ENCODE measurements around the gene OS9. TPM values are rescaled to one million over a fixed set of nuclear protein-coding genes. Genes with fewer than 3 reads are reported as not detected.

Gene OS9
- total and polyA plus RNA-seq, 9 of the 15 experiments (the other 6 are each of a cell fraction or from before 2014, with no cell fraction given): 4.6 to 105 (median 89.5) TPM

DNA sequence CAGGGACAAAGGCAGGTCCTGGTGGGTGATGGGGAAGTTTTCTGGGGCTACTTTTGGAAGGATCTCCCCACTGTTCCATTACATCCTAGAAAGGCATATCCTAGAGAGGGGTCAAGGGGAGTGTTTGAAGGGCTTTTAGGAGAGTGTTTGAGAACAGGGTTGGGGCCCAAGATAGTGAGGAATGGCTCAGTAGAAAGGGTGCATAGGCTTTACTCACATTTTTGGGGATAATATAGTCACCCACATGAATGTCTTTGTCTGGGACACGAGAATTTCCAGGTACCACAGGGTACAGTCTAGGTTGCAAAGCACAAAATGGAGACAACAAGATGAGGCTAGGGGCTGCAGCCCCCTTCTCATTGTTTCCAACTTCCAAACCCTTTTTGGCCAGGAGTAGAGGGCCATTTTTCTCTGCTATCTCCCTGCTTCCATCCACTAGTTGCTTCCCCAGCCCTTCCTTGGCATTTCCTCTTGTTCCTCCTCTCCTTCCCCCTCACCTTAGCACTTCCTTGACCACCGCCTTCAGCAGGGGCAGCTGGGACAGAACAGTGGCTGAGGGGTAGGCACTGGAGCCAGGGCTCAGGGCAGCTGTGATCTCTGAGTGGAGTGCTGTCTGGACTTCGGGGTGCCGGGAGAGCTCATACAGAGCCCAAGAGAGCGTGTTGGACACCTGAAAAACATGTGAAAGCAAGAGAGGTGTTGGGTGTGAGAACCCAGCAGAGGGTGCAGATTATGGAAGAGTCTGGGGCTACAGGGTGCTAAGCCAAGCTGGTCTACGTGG is 70.1 kb downstream of the OS9 start (continued):
- TF ChIP-seq, protein P1, sequence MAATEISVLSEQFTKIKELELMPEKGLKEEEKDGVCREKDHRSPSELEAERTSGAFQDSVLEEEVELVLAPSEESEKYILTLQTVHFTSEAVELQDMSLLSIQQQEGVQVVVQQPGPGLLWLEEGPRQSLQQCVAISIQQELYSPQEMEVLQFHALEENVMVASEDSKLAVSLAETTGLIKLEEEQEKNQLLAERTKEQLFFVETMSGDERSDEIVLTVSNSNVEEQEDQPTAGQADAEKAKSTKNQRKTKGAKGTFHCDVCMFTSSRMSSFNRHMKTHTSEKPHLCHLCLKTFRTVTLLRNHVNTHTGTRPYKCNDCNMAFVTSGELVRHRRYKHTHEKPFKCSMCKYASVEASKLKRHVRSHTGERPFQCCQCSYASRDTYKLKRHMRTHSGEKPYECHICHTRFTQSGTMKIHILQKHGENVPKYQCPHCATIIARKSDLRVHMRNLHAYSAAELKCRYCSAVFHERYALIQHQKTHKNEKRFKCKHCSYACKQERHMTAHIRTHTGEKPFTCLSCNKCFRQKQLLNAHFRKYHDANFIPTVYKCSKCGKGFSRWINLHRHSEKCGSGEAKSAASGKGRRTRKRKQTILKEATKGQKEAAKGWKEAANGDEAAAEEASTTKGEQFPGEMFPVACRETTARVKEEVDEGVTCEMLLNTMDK (IDR thresholded peaks at IDR 0.05; ENCODE audit: borderline replicate concordance, insufficient read depth, low read depth, low read length, poor library complexity, severe bottlenecking): no peak
- TF ChIP-seq, protein P2, sequence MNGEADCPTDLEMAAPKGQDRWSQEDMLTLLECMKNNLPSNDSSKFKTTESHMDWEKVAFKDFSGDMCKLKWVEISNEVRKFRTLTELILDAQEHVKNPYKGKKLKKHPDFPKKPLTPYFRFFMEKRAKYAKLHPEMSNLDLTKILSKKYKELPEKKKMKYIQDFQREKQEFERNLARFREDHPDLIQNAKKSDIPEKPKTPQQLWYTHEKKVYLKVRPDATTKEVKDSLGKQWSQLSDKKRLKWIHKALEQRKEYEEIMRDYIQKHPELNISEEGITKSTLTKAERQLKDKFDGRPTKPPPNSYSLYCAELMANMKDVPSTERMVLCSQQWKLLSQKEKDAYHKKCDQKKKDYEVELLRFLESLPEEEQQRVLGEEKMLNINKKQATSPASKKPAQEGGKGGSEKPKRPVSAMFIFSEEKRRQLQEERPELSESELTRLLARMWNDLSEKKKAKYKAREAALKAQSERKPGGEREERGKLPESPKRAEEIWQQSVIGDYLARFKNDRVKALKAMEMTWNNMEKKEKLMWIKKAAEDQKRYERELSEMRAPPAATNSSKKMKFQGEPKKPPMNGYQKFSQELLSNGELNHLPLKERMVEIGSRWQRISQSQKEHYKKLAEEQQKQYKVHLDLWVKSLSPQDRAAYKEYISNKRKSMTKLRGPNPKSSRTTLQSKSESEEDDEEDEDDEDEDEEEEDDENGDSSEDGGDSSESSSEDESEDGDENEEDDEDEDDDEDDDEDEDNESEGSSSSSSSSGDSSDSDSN (IDR thresholded peaks at IDR 0.05; ENCODE audit: borderline replicate concordance in 1 of 2, low read depth in 2 of 2, low read length in 2 of 2): no peak
- no peak for TF ChIP-seq KDM1A (IDR thresholded peaks at IDR 0.05)
- TF ChIP-seq, protein P3, sequence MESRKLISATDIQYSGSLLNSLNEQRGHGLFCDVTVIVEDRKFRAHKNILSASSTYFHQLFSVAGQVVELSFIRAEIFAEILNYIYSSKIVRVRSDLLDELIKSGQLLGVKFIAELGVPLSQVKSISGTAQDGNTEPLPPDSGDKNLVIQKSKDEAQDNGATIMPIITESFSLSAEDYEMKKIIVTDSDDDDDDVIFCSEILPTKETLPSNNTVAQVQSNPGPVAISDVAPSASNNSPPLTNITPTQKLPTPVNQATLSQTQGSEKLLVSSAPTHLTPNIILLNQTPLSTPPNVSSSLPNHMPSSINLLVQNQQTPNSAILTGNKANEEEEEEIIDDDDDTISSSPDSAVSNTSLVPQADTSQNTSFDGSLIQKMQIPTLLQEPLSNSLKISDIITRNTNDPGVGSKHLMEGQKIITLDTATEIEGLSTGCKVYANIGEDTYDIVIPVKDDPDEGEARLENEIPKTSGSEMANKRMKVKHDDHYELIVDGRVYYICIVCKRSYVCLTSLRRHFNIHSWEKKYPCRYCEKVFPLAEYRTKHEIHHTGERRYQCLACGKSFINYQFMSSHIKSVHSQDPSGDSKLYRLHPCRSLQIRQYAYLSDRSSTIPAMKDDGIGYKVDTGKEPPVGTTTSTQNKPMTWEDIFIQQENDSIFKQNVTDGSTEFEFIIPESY (CRISPR knock-in tag; IDR thresholded peaks at IDR 0.05): no peak
- no peak for TF ChIP-seq ESRRB (CRISPR knock-in tag; IDR thresholded peaks at IDR 0.05; ENCODE audit: borderline replicate concordance)
- TF ChIP-seq HOXB6 (CRISPR knock-in tag; IDR thresholded peaks at IDR 0.05; ENCODE audit: borderline replicate concordance): no peak
